GM19438 (cell line): ENCODE results near the gene A1BG.

Experiments
- ATAC-seq: cut with Tn5 transposase; IDR thresholded peaks from one replicate; pipeline ENCODE4 v1.9.1; 2021; ENCODE audit warnings: low read depth; ENCODE audit not compliant: unreplicated experiment

Gene A1BG

GRCh38 chr19:58352760-58353671, at the start of gene A1BG:
Gene A1BG, minus strand, starts transcription at chr19:58353492. Its CDS starts 55 bp downstream, at chr19:58353437.
- no peak for ATAC-seq

DNA sequence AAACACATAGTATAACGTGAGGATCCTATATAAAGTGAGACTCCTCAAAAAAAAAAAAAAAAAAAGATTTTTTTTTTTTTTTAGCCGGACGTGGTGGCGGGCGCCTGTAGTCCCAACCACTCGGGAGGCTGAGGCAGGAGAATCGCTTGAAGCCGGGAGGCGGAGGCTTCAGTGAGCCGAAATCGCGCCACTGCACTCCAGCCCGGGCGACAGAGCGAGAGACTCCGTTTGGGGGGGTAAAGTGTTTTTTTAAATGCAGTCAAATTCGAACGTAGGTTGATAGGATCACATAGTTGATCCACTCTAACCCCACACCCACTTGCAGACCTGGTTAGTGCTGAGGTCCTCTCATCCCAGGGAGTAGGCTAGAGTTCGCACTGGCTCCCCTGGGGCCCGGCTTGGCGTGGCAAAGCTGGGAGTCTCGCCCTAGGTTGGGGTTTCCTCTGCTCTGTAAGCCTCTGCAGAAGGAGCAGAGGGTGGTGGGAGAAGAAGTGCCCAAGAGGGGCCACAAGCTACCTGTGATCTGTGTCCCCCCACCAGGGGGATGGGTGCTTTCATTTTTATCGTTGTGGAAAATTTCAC, 48.6 kb upstream of the A1BG start:
- no peak for ATAC-seq

- peak; percentile 98 for ATAC-seq
Observed at GRCh38 chr19:58400916-58401839, 47.9 kb upstream of the A1BG start.

DNA sequence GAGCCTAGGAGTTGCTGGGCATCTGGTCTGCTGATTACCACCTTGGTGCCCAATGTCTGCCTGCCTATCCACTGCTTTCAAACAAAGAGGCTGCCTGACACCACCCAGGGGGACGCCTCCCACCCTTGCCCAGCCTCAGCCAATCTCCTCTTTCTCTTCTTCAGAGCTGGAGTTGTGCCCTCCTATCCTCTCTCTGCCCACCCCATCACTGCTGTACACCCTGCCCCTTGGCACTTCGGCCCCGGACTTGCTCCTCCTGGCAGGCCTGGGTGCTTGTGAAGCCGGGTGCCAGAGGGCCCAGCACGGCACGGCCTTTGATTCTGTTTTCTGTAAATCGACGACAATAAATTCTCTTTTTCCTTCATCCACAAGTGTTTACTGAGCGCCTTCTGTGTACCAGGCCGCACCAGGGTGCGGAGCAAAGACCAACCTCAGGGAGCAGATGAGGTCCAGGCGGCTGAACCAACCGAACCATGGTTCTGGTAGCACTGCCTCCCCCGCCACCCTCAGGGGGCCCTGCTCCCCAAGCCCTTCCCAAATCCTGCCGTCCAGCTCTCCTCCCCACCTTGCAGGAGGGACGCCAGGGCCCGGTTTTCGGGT, 47.1 kb upstream of the A1BG start:
- no peak for ATAC-seq

GRCh38 chr19:58399903-58400302, 46.6 kb upstream of the A1BG start:
- no peak for ATAC-seq

GRCh38 chr19:58398545-58398944, 45.3 kb upstream of the A1BG start:
- no peak for ATAC-seq

DNA sequence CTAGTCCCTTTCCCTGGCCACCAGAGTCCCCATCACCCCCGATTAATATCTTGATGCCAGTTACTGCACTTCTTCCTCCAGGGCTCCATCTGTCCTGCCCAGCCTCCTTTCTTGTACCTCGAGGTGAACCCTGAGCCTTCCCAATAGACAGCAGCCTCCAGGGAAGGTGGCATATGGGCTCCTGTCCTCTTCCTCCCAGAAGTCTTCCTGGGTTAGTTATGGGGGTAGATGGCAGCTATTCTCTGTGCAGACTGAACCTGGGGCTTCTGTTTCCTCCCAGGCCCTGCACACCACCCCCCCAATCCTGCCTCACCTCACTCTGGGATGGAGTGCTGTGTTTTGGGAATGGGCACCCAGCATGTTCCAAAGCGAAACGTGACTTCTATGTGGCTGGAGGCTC, 44.8 kb upstream of the A1BG start:
- ATAC-seq = no peak

DNA sequence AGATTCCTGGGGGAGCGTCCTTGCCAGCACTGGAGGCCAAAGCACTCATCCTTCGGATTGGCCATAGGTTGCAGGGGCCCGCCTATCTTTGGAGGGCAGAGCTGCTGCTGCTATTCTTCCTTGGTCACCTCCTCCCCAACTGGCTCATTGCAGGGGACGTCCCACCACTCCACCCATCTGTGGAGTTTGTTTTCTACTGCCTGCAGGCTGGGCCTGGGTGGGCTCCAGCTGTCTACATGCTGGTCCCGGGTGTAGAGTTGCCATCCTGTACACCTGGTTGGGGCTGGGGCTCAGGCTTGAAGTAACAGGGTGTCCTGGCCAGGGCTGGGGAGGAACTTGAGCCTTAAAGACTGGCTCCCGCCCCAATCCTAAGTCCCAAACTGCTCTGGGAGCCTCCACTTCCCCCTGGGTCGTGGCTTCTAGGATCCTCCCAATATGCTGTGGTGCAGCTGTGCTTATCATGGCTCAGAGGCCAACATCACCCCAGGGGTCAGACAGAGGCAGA, 44.3 kb upstream of the A1BG start:
- ATAC-seq = no peak

DNA sequence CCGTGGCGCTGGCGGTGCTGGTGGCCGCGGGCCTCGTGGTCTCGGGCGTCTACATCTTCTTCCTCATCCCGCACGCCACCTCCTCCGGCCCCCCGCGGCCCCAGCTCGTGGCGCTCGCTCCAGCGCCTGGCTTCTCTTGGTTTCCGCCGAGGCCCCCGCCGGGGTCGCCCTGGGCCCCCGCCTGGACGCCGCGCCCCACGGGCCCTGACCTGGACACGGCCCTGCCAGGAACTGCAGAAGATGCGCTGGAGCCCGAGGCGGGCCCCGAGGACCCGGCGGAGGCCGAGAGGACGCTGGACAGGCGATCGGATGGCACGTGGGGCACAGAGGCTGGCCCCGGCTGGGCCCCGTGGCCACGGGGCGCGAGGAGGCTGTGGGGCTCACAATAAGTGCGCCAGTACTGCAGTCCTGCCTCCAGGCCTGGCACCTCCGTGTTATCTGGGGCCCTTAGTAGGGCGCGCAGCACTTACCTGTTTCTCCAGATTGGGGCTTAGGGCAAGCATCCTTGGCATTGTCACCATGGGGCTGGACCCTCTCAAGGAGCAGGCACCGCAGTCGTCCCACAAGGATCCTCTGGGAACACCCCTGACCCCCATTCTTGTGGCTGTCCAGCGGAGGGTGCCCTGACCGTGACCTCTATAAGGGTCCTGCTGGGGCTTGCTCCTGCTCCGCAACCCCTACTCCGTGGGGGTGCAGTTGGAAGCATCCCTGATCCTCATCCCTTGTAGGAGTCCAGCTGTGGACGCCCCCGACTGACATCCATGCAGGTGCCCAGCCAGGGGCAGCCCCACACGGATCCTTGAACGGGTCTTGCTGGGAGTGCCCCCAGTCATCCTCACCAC, 43.6 kb upstream of the A1BG start:
- no peak for ATAC-seq

GRCh38 chr19:58395979-58396627, 42.8 kb upstream of the A1BG start:
- ATAC-seq = no peak

GRCh38 chr19:58395220-58395978, 42.1 kb upstream of the A1BG start, which contains the start of gene RNF225:
Gene RNF225, plus strand, starts transcription at chr19:58395656. Its CDS starts 434 bp downstream, at chr19:58396090.
- no peak for ATAC-seq

DNA sequence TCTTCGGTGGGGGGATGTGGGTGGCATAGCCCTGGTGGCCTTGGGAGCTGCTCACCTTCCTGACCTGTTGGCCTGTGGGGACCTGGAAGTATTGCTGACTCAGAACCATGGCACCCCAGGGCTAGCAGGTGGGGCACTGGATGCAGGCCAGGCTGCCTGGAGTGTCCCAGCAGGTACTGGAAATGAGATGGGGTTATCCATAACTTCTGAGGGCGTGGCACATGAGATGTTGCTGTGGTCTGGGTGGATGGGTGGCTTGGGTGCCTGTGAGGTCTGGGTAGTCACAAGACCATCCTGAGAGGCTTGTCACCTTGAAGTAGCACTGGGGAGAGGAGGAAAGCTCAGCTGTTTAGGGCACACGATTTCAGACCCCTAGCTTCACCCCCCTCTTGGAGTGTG, 41.5 kb upstream of the A1BG start:
- ATAC-seq = no peak

- ATAC-seq = no peak
Observed at GRCh38 chr19:58393725-58394033, 40.4 kb upstream of the A1BG start.

GRCh38 chr19:58392945-58393724, 39.8 kb upstream of the A1BG start:
- ATAC-seq = no peak

DNA sequence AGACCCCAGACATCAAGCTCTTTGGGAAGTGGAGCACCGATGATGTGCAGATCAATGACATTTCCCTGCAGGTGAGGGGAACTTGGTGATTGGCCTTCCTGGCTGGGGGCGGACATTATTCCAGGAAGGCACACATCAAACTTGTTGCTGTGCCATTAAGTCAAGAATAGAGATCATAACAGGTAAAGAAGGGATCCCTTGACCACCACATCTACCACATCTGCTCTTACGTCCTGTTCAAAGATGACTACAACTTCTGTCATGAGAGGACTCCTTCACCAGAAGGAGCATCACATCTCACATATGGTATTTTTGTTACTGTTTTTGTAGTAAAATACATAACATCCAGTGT, 34.9 kb upstream of the A1BG start:
- ATAC-seq = no peak

GRCh38 chr19:58387338-58388174, 34.3 kb upstream of the A1BG start:
- ATAC-seq = no peak
